Measurements from ENCODE around the gene TET2. TPM values are rescaled to one million over a fixed set of nuclear protein-coding genes. Genes with fewer than 3 reads are reported as not detected.

Gene TET2
- total RNA-seq, 1 experiment from 2014 or later: 9.5 TPM

- DNase-seq (ENCODE audit: low read depth): no peak
Measured at GRCh38 chr4:105182211-105182610, 35.5 kb downstream of the TET2 start.

GRCh38 chr4:105184316-105184980, 37.8 kb downstream of the TET2 start:
- DNase-seq (ENCODE audit: low read depth): no peak

GRCh38 chr4:105186701-105187161, 40.1 kb downstream of the TET2 start:
- peak; percentile 46 for DNase-seq (ENCODE audit: low read depth)

DNA sequence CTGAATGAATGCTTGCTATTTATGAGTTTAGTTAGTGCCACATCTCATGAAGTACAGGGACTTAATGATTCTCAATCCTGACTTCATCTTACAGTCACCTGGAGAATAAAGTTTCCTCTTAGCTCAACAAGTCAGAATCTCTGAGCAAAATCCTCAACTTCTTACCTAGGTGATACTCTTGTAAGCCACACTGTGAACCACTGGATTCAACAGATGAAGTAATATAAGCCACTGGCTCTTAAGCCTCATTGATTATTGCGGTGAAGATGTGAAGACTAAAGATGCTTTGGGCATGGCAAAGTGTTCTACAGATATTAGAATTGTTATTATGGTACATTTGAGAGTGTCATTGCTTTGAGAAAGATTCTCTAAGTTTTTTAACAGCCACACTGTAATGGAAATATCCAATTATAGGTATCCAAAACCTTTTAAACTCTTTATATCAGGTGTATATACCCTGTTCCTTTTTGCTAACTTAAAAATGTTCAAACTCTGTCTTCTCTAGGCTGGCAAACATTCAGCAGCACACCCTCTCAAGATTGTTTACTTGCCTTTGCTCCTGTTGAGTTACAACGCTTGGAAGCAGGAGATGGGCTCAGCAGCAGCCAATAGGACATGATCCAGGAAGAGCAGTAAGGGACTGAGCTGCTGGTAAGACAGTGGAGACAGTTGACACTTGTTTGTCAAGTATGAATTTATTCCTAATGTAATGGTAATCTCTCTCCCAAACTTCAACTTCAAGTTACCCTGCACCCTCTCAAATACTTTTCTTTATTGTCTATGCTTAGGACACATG, 43.4 kb downstream of the TET2 start:
- no peak for DNase-seq (ENCODE audit: low read depth)

- no peak for DNase-seq (ENCODE audit: low read depth)
Measured at GRCh38 chr4:105191621-105192210, 45.0 kb downstream of the TET2 start.

DNA sequence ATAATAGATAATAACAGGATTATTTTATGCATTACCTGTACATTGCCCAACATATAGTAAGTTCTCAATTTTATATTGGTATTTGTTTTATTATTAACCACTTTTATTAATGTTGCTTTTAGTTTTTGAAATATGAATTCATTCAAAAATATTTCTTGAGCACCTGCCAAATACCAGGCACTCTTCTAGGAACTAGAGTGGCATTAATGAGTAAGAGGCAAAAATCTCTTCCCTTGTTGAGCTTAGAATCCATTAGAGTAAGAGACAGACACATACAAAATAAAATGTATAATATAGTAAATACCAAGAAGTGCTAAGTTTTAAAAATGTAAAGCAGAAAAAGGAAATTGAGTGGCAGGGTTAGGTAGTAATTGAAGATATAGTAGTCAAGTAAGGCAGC, 45.8 kb downstream of the TET2 start:
- no peak for DNase-seq (ENCODE audit: low read depth)

DNA sequence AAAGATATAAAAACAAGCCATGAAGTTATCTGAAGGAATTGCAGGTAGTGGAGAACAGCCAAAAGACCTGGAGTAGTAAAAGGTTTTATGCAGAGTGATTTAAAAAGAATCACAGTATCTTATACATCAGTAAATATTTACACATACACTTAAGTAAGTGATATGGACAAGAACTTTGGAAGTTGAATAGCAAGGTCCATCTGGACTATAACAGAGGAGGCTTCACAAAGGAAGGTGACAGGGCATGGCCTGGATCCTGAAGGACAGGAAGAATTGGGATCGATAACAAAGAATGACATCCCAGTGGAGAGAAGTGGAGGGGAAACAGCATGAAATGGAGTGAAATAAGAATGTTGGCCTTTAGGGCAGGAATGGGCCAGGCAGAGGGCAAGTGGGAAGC, 46.2 kb downstream of the TET2 start:
- no peak for DNase-seq (ENCODE audit: low read depth)

DNA sequence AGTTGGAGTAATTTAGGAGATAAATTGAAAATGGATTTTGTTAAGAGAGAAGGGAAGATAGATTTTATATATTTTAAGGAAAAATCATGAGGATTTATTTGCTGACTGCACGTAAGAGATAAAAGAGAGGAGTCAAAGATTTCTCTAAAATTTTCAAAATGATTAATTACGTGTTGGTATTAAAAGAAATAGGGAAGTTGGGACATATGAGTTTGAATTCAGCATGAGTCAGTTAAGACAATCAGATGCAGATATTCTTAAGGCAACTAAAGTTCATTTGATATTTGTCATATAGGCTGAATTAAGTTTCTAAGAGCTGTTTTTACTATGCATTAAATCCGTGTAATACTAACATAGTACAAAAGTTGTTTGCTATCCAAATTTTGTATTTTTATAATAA, 46.9 kb downstream of the TET2 start:
- no peak for DNase-seq (ENCODE audit: low read depth)

DNA sequence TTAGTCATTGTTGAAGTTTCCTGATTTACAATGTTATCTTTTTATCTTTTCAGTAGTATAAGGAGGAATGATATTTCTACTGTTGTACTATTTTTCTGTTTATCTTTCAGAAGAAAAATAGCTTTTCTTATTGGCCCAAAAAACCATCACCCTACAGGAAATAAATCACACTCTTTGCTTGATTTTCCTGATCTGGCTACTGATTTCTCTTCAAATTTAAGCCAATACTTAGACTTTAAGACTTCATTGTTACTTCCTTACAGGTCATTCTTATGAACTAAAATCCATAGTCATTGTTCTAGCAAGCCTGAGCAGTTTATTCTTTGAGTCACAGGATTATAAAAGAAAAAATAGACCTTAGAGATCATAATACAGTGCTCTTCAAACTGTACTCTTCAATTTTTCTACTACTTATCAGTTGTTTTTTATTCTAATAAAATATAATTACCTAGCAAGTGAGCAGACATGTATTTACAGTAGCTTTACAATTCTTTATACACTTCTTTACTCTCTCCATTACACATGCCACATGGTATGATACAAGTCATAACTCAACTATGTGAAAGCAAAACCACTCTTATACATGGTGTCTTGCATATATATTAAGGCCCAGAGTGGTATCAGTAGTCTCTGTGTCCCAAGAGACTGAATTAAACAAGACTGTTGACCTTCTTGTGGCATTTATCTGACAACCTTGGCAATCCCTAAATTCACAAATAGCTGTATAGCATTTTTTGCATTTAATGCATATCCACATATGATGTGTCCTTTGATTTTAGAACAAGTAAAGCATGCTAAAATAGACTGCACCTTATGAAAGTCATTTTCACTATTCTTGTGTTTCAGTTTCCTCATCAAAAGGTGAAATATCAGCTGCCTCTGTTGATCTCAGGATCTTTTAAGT, 47.9 kb downstream of the TET2 start:
- DNase-seq (ENCODE audit: low read depth): no peak

DNA sequence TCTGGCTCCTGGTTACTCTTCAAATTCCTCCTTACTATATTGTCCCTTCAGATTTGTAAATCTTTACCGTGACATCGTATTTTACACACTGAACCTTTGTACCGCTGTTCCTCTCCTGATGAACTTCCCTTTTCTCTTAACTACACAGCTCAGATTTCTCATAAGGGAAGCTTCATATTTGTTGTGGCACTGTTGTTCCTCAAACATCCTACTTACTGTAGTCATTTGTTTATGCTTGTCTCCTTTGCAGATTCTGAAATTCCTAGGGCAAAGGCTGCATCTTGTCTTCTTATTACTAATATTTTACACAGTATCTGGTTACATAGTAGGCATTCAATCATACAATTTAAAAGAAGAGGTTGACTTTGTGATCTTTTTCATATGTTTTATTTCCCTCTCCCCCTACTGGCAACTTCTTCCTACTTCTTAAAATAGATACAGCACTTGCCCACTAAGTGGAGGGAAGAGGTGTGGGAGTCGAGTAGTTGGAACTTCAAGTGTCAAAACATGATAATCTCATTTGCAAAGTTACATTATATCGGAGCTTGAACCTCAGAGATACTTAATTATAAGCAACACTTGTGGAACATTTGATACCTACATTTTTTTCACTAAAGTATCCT, 50.0 kb downstream of the TET2 start:
- DNase-seq (ENCODE audit: low read depth): peak; percentile 50

DNA sequence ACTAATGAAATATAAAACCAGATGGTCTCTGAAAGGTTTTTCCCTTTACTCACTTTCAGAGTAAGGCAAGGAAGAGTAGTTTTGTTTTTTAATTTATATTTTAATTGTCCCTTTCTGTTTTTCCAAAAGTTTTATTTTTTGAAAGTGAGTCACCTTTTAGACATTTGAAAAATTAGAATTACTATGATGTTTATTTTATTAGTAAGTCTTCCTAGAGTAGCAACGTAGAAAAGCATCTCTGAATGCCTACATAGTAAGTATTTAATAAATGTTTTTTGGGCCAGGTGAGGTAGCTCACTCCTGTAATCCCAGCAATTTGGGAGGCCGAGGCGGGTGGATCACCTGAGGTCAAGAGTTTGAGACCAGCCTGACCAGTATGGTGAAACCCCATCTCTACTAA, 51.1 kb downstream of the TET2 start:
- no peak for DNase-seq (ENCODE audit: low read depth)

- DNase-seq (ENCODE audit: low read depth): no peak
Measured at GRCh38 chr4:105198541-105198940, 51.9 kb downstream of the TET2 start.

- DNase-seq (ENCODE audit: low read depth): no peak
Measured at GRCh38 chr4:105206214-105206613, 59.5 kb downstream of the TET2 start.

GRCh38 chr4:105207386-105207785, 60.7 kb downstream of the TET2 start:
- no peak for DNase-seq (ENCODE audit: low read depth)

- no peak for DNase-seq (ENCODE audit: low read depth)
Measured at GRCh38 chr4:105208561-105208960, 61.9 kb downstream of the TET2 start.

GRCh38 chr4:105210916-105211315, 64.2 kb downstream of the TET2 start:
- DNase-seq (ENCODE audit: low read depth): no peak

DNA sequence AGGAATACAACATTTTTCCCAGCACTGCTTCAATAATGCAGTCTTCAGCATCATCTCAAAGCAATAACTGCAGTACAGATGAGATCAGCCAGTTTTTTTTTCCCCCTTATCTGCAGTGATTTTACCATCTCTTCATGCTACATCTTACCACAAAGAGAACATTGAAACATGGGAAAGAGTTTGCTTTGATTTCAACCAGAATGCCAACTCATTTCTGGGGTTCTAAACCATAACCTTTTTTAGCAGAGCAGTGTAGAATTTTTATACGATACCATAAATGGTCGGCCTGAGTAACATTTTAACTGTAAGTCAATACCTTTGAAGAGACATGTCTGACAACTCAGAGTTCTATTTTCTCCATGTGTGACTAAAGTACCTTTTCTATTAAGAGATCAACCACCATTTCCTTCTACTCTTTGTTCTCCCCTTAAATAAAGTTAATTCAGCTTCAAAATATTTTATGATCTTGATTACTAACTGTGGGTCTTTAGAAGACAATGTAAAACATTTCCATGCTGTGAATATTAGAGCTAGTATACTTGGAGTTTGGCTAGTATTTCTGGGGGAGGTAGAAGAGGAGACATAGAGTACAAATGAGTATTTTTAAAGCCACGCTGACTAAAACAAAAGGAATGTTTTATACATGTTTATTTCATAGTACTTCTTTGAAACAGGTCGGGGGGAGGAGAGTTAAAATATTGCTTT, 69.1 kb downstream of the TET2 start:
- DNase-seq (ENCODE audit: low read depth): peak; percentile 46

DNA sequence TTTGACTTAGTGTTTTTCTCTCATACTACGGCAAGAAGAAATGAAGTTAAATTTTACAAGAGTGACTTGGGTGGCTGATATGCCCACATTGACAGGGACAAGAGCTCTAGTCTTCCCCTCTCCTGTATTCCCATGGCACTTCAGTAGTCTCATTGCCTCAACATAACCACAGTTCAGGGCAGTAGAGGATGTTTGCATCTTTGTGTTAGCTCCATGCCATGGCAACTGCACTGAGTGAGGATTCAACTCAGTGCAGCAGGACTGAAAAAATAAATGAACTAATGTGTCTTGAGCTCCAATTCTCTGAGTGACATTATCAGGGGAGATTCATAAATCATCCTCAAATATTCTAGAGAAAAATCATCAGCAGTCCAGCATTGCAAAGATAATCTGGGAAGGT, 78.8 kb downstream of the TET2 start:
- peak; percentile 18 for DNase-seq (ENCODE audit: low read depth)

DNA sequence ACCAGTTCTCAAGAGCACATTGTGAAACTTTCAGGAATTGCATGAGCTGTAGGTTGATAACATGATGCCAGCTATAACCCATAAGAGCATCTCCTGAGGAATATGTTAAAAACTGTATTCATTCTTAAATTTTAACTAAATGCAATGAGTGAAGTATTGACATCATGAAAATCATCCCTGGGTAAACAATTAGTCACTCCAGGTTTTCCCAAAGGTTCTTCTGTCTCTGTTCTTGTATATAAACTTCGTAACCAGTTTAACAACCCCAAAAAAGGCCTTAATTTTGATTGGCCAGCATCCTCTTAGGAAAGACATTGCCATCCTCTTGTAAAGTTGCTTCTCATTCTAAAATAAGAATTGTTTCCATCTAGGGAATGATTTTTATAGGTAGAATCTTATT, 80.4 kb downstream of the TET2 start:
- DNase-seq (ENCODE audit: low read depth): no peak

DNA sequence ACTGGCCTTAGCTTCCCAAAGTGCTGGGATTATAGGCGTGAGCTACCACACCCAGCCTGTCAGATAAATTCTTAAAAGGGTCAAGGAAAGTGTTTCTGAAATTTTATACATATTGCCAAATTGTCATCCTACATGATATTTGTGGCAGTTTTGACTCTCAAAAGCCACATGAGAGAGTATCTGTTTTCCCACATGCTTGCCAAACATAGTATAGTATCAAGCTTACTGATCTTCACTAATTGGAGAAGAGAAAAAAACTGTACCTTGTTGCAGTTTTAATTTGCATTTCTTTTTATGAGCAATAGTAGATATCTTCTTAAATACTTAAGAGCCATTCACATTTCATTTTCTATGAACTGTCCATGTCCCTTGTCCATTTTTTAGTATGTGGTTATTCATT, 83.6 kb downstream of the TET2 start:
- no peak for DNase-seq (ENCODE audit: low read depth)

GRCh38 chr4:105232374-105232773, 85.7 kb downstream of the TET2 start:
- DNase-seq (ENCODE audit: low read depth): peak; percentile 20

Measured in LHCN-M2 (cell line).